ENCODE results near the gene ZNF346.

The ZNF346 gene

DNA sequence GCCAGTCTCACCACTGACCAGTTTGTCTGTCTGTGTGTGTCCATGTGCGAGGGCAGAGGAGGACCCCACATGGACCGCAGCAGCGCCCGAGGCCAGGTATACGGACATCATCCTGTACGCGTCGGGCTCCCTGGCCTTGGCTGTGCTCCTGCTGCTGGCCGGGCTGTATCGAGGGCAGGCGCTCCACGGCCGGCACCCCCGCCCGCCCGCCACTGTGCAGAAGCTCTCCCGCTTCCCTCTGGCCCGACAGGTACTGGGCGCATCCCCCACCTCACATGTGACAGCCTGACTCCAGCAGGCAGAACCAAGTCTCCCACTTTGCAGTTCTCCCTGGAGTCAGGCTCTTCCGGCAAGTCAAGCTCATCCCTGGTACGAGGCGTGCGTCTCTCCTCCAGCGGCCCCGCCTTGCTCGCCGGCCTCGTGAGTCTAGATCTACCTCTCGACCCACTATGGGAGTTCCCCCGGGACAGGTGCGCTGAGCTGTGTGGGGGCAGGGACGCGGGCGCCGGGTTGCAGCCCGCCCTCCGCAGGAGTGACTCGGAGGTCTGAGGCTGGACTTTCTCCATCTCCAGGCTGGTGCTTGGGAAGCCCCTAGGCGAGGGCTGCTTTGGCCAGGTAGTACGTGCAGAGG, 70.7 kb downstream of the ZNF346 start:
- in situ Hi-C loops (cut with MboI; ENCODE audit: low sequenced_read_pairs): no loop called here

DNA sequence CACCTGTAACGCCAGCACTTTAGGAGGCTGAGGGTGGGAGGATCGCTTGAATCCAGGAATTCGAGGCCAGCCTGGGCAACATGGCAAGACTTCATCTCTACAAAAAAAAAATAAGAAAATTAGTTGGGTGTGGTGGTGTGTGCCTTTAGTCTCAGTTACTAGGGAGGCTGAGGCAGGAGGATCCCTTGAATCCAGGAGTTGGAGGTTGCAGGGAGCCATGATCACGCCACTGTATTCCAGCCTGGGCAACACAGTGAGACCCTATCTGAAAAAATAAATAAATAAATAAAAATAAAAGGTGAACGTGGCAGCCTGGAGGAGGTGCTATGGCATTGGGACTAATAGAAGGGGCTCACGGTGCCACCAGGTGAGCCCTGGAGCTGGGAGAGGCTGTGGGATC, 71.3 kb downstream of the ZNF346 start:
- in situ Hi-C loops (cut with MboI; ENCODE audit: low sequenced_read_pairs): no loop called here

DNA sequence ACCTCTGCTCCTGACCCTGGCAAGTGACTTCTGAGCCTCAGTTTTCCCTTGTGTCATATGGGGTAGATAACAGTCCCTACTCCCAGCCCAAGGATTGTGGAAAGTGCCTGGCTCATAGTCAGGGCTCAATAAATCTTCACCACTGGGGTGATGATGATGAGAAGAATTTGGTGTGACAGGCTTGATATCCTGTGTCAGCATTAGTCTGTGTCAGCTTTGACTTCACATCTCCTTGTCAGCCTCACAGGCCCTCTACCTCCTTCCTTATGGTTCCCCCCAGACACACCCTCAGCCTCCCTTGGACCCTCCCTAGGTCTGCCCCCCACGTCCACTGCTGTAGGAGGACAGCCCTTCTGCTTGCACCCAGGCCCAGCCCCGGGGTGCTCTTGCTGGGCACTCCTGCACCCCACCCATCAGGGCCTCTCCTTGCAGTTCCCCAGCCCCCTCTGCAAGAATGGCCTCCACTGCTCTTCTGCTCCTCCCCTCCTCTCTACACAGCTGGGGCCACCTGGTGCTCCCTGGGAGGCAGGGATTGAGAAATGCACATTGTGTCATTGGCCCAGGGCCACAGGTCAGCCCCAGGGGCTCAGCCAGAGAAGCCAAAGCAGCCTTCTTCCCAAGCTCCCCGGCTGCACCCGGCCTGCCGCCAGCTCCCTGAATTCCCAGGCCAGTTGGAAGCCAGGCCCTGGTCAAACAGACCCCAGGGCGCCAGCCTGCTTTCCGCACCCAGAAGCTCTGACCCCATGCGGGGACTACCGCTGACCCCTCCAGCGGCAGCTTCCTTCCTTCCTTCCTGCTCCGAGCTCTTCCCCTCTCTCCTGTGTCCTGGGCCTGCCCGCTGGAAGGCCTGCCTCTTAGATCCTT, 72.0 kb downstream of the ZNF346 start:
- in situ Hi-C loops (cut with MboI; ENCODE audit: low sequenced_read_pairs): no loop called here

DNA sequence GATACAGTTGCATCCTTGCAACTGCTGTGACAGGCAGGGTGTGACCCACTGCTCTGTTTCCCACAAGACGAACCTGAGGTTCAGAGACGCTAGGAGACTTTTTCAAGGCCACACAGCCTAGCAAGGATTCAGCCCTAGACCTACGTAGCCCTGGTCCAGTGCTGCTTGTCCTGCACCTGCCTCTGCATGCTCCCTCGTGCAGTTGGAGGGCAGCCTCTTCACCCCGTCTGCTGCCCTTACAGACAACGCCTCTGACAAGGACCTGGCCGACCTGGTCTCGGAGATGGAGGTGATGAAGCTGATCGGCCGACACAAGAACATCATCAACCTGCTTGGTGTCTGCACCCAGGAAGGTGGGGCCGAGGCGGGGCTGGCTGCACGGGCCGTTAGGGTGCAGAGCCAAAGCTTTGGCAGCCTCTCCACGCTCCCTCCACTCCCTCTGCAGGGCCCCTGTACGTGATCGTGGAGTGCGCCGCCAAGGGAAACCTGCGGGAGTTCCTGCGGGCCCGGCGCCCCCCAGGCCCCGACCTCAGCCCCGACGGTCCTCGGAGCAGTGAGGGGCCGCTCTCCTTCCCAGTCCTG, 72.7 kb downstream of the ZNF346 start:
- in situ Hi-C loops (cut with MboI; ENCODE audit: low sequenced_read_pairs): no loop called here

DNA sequence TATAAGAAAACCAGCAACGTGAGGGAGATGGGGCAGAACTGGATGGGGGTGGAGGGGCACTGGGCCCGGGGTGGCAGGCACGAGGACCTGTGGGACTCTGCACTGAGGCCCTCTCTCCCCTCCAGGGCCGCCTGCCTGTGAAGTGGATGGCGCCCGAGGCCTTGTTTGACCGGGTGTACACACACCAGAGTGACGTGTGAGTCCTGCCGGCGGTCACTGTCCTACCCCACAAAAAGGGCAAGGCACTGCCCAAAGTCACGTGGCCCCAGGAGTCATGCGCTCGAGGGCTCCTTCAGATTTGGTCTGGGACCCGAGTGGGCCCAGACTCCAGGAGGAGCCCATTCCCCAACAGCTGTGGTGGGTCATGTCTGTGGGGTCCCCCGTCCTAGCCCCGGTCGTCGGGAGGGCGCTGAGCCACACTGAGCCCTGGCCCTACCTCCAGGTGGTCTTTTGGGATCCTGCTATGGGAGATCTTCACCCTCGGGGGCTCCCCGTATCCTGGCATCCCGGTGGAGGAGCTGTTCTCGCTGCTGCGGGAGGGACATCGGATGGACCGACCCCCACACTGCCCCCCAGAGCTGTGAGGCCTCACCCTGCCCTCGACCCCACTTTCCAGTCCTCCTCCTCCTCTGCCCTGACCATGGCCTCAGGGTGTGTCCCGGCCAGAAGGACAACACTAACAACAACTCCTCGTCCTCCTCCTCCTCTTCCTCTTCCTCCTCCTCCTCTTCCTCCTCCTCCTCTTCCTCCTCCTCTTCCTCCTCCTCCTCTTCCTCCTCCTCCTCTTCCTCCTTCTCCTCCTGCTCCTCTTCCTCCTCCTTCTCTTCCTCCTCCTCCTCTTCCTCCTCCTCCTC, 73.9 kb downstream of the ZNF346 start:
- in situ Hi-C loops (cut with MboI; ENCODE audit: low sequenced_read_pairs): no loop called here

DNA sequence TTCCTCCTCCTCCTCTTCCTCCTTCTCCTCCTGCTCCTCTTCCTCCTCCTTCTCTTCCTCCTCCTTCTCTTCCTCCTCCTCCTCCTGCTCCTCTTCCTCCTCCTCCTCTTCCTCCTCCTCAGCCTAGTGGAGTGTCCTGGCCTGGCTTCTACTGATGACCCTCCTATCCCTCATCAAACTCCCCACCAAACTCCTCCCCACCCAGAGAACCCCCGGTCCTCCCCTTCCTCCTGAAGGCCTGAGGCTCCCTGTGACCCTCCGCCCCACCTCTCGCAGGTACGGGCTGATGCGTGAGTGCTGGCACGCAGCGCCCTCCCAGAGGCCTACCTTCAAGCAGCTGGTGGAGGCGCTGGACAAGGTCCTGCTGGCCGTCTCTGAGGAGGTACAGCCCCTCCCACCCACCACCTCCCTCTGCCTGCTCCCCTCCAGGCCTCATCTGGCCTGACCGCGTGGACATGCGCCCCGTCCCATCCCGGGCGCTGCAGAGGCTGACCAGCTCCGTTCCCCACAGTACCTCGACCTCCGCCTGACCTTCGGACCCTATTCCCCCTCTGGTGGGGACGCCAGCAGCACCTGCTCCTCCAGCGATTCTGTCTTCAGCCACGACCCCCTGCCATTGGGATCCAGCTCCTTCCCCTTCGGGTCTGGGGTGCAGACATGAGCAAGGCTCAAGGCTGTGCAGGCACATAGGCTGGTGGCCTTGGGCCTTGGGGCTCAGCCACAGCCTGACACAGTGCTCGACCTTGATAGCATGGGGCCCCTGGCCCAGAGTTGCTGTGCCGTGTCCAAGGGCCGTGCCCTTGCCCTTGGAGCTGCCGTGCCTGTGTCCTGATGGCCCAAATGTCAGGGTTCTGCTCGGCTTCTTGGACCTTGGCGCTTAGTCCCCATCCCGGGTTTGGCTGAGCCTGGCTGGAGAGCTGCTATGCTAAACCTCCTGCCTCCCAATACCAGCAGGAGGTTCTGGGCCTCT, 74.8 kb downstream of the ZNF346 start:
- in situ Hi-C loops (cut with MboI; ENCODE audit: low sequenced_read_pairs): no loop called here

DNA sequence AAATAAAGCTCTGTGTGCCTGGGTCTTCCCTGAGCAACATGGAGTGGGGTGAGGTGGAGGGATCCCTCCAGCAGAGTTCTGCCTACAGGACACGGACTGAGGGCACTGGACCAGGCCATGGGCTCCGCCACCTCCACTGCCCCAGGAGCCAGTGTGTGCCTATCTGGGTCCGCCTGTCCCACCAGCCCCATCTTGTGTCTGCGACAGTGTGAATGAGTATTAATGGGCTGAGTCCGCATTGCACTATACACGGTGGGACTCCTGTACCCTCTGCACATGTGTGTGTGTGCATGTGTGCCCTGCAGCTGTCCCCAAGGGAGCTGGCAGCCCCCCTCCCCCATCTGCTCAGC, 75.6 kb downstream of the ZNF346 start:
- in situ Hi-C loops (cut with MboI; ENCODE audit: low sequenced_read_pairs): no loop called here

DNA sequence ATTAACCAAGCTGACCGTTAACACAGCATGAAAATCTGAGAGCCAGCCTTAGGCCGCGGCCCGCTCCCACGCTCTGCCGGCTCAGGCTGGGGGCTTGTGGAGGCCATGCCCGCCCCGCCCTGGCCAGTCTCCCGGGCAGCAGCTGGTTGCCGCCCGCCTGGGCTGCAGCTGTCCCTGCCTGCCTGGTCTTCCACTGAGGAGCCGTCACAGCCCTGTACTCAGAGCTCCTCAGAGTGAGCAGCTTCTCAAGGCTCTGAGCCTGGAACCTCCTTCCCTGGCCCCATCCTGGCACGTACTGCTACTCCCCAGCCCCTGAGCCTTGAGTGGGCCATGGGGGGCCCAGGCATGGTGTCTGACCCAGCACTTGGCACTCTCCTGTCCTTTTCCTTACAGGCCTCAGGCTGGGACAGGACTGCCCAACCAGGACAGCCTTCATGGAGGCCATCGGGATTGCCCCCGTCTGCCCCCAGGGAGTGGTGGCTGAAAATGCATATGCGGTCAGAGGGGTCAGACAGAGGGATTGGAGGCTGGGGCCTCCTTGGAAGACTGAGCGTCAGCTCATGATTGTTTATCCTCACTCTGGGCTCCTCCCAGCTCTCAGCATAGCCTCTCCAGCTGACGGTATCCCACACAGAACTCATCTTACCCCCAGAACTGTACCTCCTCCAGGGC, 76.1 kb downstream of the ZNF346 start:
- in situ Hi-C loops (cut with MboI; ENCODE audit: low sequenced_read_pairs): no loop called here

DNA sequence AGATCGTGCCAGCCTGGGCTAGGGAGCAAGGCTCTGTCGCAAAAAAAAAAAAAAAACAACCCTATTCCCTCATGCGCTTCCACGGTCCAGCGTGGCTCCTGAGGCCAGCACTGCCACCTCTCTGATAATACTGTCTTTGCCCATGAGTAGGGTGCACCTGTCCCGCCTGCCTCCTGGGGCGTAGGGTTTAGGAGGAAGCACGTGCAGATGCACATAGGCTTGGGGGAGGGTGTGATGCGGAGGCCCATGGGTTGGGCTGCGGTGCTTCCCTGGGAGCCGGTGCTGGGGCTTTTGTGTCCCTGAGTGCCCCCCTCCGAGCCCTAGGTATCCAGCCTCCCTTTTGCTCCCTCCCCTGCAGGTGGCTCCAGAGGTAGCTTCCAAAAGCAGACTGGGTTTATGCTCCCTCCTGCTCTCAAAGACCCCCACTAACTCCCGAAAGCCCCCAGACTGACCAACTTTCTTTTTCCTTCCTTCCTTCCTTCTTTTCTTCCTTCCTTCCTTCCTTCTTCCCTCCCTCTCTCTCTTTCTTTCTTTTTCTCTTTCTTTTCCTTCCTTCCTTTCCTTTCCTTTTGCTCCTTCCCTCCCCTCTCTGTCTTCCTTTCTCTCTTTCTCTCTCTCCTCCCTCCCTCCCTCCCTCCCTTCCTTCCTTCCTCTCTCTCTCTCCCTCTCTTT, 77.1 kb downstream of the ZNF346 start:
- in situ Hi-C loops (cut with MboI; ENCODE audit: low sequenced_read_pairs): no loop called here

DNA sequence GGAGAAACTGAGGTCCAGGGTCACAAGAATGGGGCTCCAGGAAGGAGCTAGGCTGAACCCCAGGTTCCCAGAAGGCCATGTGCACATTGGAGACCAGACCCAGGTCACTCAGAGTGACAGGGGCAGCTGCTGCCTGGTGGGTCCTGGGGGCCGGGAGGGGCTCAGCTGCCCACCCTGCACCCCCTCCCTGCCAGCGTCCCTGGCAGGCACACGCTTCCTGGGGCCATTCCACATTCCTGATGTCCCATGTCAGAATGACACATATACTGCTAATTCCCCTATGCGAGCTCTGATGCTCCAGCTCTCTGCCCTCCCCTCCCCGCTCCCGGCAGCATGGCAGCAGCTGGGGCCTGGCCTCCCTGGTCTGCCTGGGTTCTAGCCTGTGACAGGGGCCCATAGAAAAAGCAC, 78.2 kb downstream of the ZNF346 start:
- in situ Hi-C loops (cut with MboI; ENCODE audit: low sequenced_read_pairs): no loop called here

DNA sequence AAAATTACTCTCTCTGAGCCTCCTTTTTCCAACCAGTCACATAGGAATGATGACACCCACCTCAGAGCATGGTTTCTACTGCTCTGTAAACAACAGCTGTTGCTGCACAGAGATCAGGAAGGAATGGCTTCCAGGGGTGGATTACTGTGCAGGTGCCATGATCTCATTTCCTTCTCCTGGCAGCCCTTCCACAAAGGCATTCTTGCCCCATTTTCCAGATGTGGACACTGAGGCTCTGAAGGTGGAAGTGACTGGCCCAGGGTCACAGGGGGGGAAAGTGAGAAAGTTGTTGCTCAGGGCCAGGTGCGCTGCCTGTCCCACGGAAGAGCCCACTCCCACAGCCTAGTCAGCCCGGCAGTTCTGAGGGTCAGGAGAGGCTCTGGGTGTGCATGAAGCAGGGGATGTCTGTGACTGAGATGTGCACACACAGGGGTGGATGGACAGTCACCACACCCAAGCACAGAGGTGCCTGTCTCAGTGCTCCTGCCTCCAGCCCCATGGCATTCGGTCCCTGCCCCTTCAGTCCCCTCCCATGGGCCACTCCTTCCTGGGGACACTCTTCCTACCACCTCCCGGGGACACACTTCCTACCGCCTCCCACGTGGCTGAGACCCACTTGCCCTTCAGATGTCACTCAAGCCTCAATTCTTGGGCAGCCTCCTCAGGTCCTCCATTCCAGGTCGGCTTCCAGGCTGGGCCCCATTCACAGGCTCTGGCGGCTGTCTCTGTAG, 81.2 kb downstream of the ZNF346 start:
- in situ Hi-C loops (cut with MboI; ENCODE audit: low sequenced_read_pairs): no loop called here

DNA sequence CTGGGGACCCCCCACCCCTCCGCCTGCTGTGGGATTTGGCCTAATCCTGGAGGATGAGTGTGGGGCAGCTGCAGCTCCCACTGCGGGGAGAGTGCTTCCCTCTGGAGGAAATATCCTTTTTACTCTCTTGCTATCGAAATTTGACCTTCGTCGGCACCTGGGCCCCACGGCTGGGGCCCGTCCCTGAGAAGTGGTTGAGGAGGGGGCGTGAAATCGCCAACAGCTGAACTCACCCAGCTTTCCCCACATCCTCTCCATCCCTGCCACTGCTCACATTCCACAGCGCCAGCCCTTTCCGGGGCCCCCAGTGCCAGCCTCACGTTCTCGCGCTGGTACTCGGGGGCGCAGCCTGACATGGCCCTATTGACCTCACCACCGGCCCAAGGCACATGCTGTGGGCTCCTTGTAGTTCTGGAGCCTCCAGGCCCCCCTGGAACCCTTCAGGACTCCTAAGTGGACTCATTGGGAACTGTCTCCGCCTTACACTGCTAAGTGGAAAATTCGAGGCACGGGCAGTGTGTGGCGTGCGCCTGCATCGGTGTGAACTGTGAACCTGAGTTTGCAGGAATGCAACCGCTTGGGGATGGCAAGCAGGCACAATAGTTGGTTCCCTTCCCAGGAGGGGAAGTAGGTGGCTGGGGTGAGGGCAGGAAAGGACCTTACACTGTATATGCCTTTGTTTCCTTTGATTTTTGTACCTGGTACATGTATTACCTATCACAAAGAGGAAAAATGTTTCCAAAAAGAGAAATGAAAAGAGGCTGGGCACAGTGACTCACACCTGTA, 83.4 kb downstream of the ZNF346 start:
- in situ Hi-C loops (cut with MboI; ENCODE audit: low sequenced_read_pairs): no loop called here

DNA sequence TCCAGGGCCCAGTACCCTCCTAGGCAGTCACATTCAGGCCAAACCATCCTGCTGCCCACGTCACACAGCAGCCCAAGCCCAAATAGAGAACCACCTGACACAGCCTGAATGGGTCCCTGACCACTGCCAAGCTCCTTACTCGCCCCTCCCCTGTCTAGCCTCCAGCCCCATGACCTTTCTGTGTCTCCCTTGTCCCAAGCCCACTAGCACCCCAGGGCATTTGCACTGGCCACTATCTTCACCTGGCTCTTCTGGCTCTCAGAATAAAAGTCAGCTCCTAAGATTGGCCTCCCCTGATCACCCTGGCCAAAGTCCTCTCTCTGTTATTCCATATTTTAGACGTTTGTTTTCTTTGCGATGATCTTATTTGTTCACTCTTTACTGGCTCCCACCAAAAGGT, 84.7 kb downstream of the ZNF346 start:
- in situ Hi-C loops (cut with MboI; ENCODE audit: low sequenced_read_pairs): no loop called here

DNA sequence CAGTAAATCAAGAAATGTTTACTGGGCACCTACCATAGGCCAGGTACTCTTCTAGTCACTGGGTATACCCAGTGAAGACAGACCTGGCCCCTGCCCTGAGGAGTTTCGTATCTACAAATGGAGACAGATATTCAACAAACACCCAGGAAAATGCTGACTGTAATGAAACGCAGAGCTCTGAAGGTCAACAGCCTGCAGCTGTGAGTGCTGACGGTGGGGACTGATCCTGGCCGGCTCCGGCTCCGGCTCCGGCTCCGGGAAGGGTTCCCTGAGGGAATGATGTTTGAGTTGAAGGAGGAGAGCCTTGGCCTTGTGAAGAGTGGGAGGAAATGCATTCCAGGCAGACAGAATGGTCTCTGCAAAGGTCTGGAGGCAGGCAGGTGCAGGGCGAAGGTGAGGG, 87.3 kb downstream of the ZNF346 start:
- in situ Hi-C loops (cut with MboI; ENCODE audit: low sequenced_read_pairs): no loop called here

DNA sequence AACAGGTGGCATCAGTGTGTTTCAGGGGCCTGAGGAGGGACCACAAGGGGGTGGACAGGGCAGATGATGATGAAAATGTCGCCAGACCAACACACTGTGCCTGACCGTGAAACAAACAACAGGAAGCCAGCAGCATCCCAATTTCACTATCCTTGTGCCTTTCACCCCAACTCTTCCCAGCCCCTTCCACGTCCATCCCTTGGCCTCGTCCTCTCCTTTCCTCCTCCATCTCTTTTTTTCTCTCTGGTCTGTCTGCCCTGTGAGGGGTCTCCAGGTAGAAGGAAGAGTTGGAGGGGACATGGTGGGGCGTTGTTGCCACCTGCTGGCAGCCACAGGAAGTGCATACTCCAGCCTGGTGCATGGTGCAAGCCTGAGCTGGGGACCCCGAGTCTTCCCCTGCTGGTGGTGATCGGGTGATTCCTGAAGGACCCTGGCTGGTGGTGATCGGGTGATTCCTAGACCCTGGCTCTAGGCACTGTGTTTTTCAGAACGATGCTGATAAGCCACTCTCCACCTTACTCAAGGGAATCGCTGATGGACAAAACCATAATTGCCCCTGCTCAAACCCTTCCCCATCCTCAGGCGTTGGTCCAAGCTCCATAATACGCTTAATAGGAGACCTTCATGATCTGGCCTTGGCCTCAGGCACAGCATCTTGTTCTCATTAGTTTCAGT, 89.4 kb downstream of the ZNF346 start:
- in situ Hi-C loops (cut with MboI; ENCODE audit: low sequenced_read_pairs): no loop called here

DNA sequence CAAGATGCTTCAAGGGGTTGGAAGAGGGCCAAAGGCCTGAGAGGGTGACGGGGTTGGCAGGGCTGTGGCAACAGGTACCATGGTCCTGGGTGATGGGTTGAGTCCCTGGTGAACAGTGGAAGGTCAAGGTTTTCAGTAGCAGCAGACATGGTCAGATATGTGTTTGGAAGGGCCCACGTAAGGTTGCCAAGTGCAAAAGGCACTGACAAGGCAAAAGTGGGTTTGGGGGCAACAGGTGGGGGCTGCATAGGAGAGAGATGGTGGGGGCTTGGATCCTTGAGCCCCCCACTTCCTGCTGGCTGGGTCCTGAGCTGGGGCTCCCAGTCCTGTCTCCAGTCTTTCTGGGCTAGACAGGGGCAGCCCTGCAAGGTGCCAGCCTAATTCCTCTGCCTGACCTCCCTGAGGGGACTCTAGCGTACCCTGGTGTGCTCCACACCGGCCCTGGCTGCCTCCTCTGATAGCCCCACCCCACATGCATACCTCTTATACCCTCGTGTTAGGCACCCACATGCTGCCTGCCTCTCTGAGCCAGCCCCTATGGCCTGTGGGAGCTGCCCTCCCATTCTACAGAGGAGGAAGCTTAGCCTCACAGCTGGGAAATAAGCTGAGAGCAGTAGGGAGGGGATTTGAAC, 90.2 kb downstream of the ZNF346 start:
- in situ Hi-C loops (cut with MboI; ENCODE audit: low sequenced_read_pairs): no loop called here

Data from hTERT RPE-1 (cell line).